OCI-LY1 (cell line): ENCODE data around the gene CCL4.
"Not testable (repeated sequence)": the region's sequence is repeated elsewhere in the genome, so short reads cannot be mapped to it uniquely, and the experiment has no call there.

Experiments
- H2AFZ ChIP-seq: fragments of 200-600 bp; sonication (generic), shearing (Covaris generic); 2 replicates; pipeline ENCODE4 v1.6.0; 2014; ENCODE audit warnings: antibody characterized with exemption, mild to moderate bottlenecking, low read length
- H3F3A ChIP-seq: fragments of 200-600 bp; sonication (generic), shearing (Covaris generic); 2 replicates; pipeline ENCODE4 v1.6.0; 2014; ENCODE audit warnings: mild to moderate bottlenecking, antibody characterized with exemption, low read length, moderate library complexity; ENCODE audit not compliant: insufficient read depth
- H3K27ac ChIP-seq: fragments of 200-600 bp; sonication (generic); 2 replicates; pipeline ENCODE4 v1.5.1; 2014; ENCODE audit warnings: low read length, mixed run types, mild to moderate bottlenecking, low read depth; ENCODE audit not compliant: poor library complexity, severe bottlenecking
- H3K27me3 ChIP-seq: fragments of 200-600 bp; sonication (generic); 2 replicates; pipeline ENCODE4 v1.6.0; 2014; ENCODE audit warnings: antibody characterized with exemption, mild to moderate bottlenecking, low read length, moderate library complexity; ENCODE audit not compliant: insufficient read depth
- H3K36me3 ChIP-seq: fragments of 200-600 bp; sonication (generic); 2 replicates; pipeline ENCODE4 v1.6.1; 2014; ENCODE audit warnings: mild to moderate bottlenecking, antibody characterized with exemption, low read length, moderate library complexity, mixed read lengths; ENCODE audit not compliant: insufficient read depth
- H3K4me1 ChIP-seq: fragments of 200-600 bp; sonication (generic); 2 replicates; pipeline ENCODE4 v1.5.1; 2014; ENCODE audit warnings: mild to moderate bottlenecking, low read length, moderate library complexity; ENCODE audit not compliant: insufficient read depth, severe bottlenecking
- H3K4me2 ChIP-seq: fragments of 200-600 bp; sonication (generic), shearing (Covaris generic); 2 replicates; pipeline ENCODE4 v1.6.1; 2014; ENCODE audit warnings: low read length
- H3K4me3 ChIP-seq: fragments of 200-600 bp; sonication (generic); 2 replicates; pipeline ENCODE4 v1.5.1; 2014; ENCODE audit warnings: low read length, low read depth, mild to moderate bottlenecking, mixed read lengths; ENCODE audit not compliant: poor library complexity, severe bottlenecking
- H3K79me2 ChIP-seq: fragments of 200-600 bp; shearing (Covaris generic); 2 replicates; pipeline ENCODE4 v1.6.1; 2016; ENCODE audit warnings: mixed run types, low read length, mixed read lengths; ENCODE audit not compliant: insufficient read depth
- H3K9ac ChIP-seq: fragments of 200-600 bp; sonication (generic), shearing (Covaris generic); 2 replicates; pipeline ENCODE4 v1.6.1; 2014; ENCODE audit warnings: mild to moderate bottlenecking, low read length, mixed read lengths
- H3K9me2 ChIP-seq: fragments of 200-600 bp; sonication (generic), shearing (Covaris generic); 2 replicates; pipeline ENCODE4 v1.6.1; 2014; ENCODE audit warnings: low read depth, mild to moderate bottlenecking, low read length, mixed read lengths
- H3K9me3 ChIP-seq: fragments of 200-600 bp; shearing (Covaris generic); 2 replicates; pipeline ENCODE4 v1.6.1; 2014; ENCODE audit warnings: low read length, mixed read lengths
- H4K20me1 ChIP-seq: fragments of 200-600 bp; sonication (generic), shearing (Covaris generic); 2 replicates; pipeline ENCODE4 v1.6.0; 2016; ENCODE audit warnings: mild to moderate bottlenecking, low read length; ENCODE audit not compliant: insufficient read depth
- CTCF ChIP-seq: fragments of 200-600 bp; sonication (generic), shearing (Covaris generic); IDR thresholded peaks from 2 replicates; pipeline ENCODE4 v1.5.1; 2017; ENCODE audit warnings: mild to moderate bottlenecking, antibody characterized with exemption, low read length, moderate library complexity, mixed read lengths
- EZH2 ChIP-seq: fragments of 200-600 bp; sonication (generic), shearing (Covaris generic); IDR thresholded peaks from 2 replicates; pipeline ENCODE4 v1.8.0; 2017; ENCODE audit warnings: borderline replicate concordance, mixed run types, mild to moderate bottlenecking, antibody characterized with exemption, low read length, moderate library complexity, mixed read lengths

The CCL4 gene

GRCh38 chr17:36095992-36096391 is 7.6 kb upstream of the CCL4 start:
- Histone ChIP-seq H3K36me3 (no peaks in the 10 kb centered on the region), H3K27ac (no peak overlapping the region), H2AFZ (no peak overlapping the region), H3K4me3 (no peak overlapping the region), H4K20me1 (no peaks in the 10 kb centered on the region), H3K4me1 (no peaks in the 10 kb centered on the region), H3K79me2 (no peaks in the 10 kb centered on the region), H3F3A (no peaks in the 10 kb centered on the region), H3K9ac (no peak overlapping the region), H3K4me2 (no peak overlapping the region), H3K9me3 (no peaks in the 10 kb centered on the region), H3K9me2 (no peaks in the 10 kb centered on the region), H3K27me3 (no peaks in the 10 kb centered on the region)
- TF ChIP-seq CTCF: no peak
- TF ChIP-seq EZH2: no peak

- H4K20me1 ChIP-seq, H3K27ac ChIP-seq, H3K9me3 ChIP-seq, H2AFZ ChIP-seq, H3K4me2 ChIP-seq, H3K36me3 ChIP-seq, H3K4me3 ChIP-seq, H3K27me3 ChIP-seq, H3K79me2 ChIP-seq, H3K9ac ChIP-seq, H3K9me2 ChIP-seq, H3K4me1 ChIP-seq, H3F3A ChIP-seq: not testable (repeated sequence)
Measured at GRCh38 chr17:36099004-36099403, 4.6 kb upstream of the CCL4 start.

- not testable (repeated sequence) for H3K27me3 ChIP-seq, H3K4me1 ChIP-seq, H3K9me3 ChIP-seq, H4K20me1 ChIP-seq, H3K4me3 ChIP-seq, H3K9ac ChIP-seq, H3F3A ChIP-seq, H3K79me2 ChIP-seq, H2AFZ ChIP-seq, H3K9me2 ChIP-seq, H3K4me2 ChIP-seq, H3K27ac ChIP-seq, H3K36me3 ChIP-seq
Measured at GRCh38 chr17:36104246-36104645, 619 bp downstream of the CCL4 start.

- no peaks in the 10 kb centered on the region for H3K79me2 ChIP-seq
- H3K4me3 ChIP-seq: no peak overlapping the region
- H3K9me3 ChIP-seq: no peaks in the 10 kb centered on the region
- no peak for TF ChIP-seq CTCF
- no peak for TF ChIP-seq EZH2
- no peaks in the 10 kb centered on the region for H4K20me1 ChIP-seq
- H3K27me3 ChIP-seq: no peaks in the 10 kb centered on the region
- no peaks in the 10 kb centered on the region for H3K36me3 ChIP-seq
- no peak overlapping the region for H2AFZ ChIP-seq
- no peaks in the 10 kb centered on the region for H3K4me1 ChIP-seq
- H3K9ac ChIP-seq: no peak overlapping the region
- no peaks in the 10 kb centered on the region for H3F3A ChIP-seq
- no peak overlapping the region for H3K4me2 ChIP-seq
- no peak overlapping the region for H3K27ac ChIP-seq
- no peaks in the 10 kb centered on the region for H3K9me2 ChIP-seq
Measured at GRCh38 chr17:36104701-36105181, 1.1 kb downstream of the CCL4 start.
